Stimulated activated naive CD8-positive, alpha-beta T cell treated with anti-CD3 and anti-CD28 coated beads, Interleukin-15, amount 100 ng/mL, for 72 hours (primary cell): ENCODE data around the gene WASHC2A.
"Not testable (repeated sequence)": the region's sequence is repeated elsewhere in the genome, so short reads cannot be mapped to it uniquely, and the experiment has no call there.

Experiments
- ATAC-seq: fragments of 150-1000 bp; cut with Tn5 transposase; 2 replicates; pipeline ENCODE4 v1.10.0; 2021; ENCODE audit warnings: mild to moderate bottlenecking, moderate library complexity
- DNase-seq, 2 donors: peaks; one replicate each; pipeline ENCODE4 v3.0.0; 2021 to 2022
- H3K27ac Mint-ChIP-seq, 2 donors: one replicate each; pipeline ENCODE4 v1.8.0; 2022; ENCODE audit warnings: mild to moderate bottlenecking in 2 of 2, mixed read lengths in 2 of 2, moderate library complexity in 2 of 2
- H3K27me3 Mint-ChIP-seq: one replicate; pipeline ENCODE4 v1.8.0; 2022; ENCODE audit warnings: mixed read lengths
- H3K4me1 Mint-ChIP-seq: one replicate; pipeline ENCODE4 v1.8.0; 2022; ENCODE audit warnings: mild to moderate bottlenecking, mixed read lengths
- H3K4me3 Mint-ChIP-seq, 2 donors: one replicate each; pipeline ENCODE4 v1.8.0; 2022; ENCODE audit warnings: mild to moderate bottlenecking in 2 of 2, mixed read lengths in 2 of 2, moderate library complexity in 1 of 2
- H3K9me3 Mint-ChIP-seq, 2 donors: one replicate each; pipeline ENCODE4 v1.8.0; 2022; ENCODE audit warnings: mixed read lengths in 2 of 2

Gene WASHC2A

GRCh38 chr10:50055494-50056292 lies 12.1 kb upstream of the WASHC2A start:
- H3K27me3 Mint-ChIP-seq, ATAC-seq, H3K4me3 Mint-ChIP-seq, DNase-seq, H3K4me1 Mint-ChIP-seq, H3K9me3 Mint-ChIP-seq, H3K27ac Mint-ChIP-seq: not testable (repeated sequence)

DNA sequence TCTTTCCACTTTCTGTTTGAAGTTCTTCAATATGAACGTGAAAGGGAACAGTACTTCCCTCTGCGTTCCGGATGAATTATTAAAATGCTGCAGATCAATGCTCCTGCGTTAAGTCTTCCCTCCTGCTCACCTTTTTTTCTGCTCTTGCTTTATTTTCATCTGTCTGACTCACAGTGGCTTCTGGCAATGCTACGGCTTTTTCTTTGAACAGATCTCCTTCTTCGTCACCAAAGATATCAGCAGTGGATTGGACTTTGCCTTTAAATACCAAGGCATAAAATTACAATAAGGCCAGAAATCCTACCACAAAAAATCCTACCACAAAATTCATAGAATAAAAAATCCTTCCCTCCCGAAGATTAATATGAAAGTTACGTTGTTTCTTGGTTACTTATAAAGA lies 11.1 kb upstream of the WASHC2A start:
- DNase-seq, H3K4me3 Mint-ChIP-seq, H3K27me3 Mint-ChIP-seq, H3K27ac Mint-ChIP-seq, ATAC-seq, H3K9me3 Mint-ChIP-seq, H3K4me1 Mint-ChIP-seq: not testable (repeated sequence)

DNA sequence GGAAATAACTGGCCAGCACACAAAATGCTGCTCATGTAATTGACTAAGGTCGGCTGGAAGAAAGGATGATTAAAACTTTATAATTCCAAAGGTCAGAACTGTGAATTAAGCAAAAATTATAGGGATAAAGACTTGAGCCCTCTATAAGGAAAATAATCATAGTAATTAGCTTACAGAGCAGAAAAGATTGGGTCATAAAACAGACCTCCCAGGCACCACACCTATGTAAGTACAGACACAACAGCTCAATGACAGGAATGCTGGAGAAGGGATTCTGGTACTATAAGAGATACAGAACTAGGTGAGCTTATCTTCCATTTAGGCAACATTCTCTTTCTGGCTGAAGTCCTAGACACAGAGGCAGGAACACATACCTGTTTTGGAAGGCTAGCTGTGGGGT lies 9.0 kb upstream of the WASHC2A start:
- not testable (repeated sequence) for H3K4me3 Mint-ChIP-seq, DNase-seq, ATAC-seq, H3K27ac Mint-ChIP-seq, H3K4me1 Mint-ChIP-seq, H3K27me3 Mint-ChIP-seq, H3K9me3 Mint-ChIP-seq

DNA sequence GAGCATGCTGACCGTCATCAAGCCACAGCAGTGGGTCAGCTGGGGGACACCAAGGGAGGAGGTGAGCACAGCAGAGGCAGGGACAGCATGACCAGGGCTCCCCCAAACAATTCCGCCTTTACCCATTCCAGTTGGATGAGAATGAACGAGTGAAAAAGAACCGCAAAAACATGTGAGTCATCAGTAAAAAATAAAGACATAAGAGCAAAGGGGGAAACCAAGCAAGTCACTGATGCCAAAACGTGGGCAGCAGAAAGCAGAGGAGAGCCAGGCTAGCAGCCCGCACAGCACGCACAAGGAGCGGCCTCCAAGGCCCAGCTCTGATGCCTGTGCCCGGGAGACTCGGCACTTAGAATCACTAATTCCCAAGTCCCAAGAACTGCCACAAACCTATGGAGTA lies 7.8 kb upstream of the WASHC2A start:
- H3K27ac Mint-ChIP-seq, H3K9me3 Mint-ChIP-seq, H3K4me1 Mint-ChIP-seq, H3K27me3 Mint-ChIP-seq, DNase-seq, H3K4me3 Mint-ChIP-seq, ATAC-seq: not testable (repeated sequence)

GRCh38 chr10:50061548-50061947 lies 6.2 kb upstream of the WASHC2A start:
- H3K27ac Mint-ChIP-seq, result peak overlapping the region in 1 of 2 donors; percentile 63
- not testable (repeated sequence) for DNase-seq, H3K9me3 Mint-ChIP-seq, ATAC-seq, H3K4me3 Mint-ChIP-seq, H3K27me3 Mint-ChIP-seq, H3K4me1 Mint-ChIP-seq

- ATAC-seq (no peak), DNase-seq (no peak)
- H3K9me3 Mint-ChIP-seq, result no peaks in the 10 kb centered on the region
- H3K27me3 Mint-ChIP-seq, result no peaks in the 10 kb centered on the region
- peaks cover 9% of the 10 kb centered on the region for H3K4me1 Mint-ChIP-seq
- no peak overlapping the region for H3K4me3 Mint-ChIP-seq
- H3K27ac Mint-ChIP-seq, result no peak overlapping the region
These were observed 4.7 kb upstream of the WASHC2A start for GRCh38 chr10:50063100-50063499.

GRCh38 chr10:50068352-50068659 lies 552 bp downstream of the WASHC2A start:
- H3K4me3 Mint-ChIP-seq, result peak overlapping the region; percentile 76 to 88
- H3K9me3 Mint-ChIP-seq, H3K27me3 Mint-ChIP-seq, ATAC-seq, DNase-seq: not testable (repeated sequence)
- peak overlapping the region; percentile 85 to 99 for H3K27ac Mint-ChIP-seq
- peaks cover 15% of the 10 kb centered on the region for H3K4me1 Mint-ChIP-seq

DNA sequence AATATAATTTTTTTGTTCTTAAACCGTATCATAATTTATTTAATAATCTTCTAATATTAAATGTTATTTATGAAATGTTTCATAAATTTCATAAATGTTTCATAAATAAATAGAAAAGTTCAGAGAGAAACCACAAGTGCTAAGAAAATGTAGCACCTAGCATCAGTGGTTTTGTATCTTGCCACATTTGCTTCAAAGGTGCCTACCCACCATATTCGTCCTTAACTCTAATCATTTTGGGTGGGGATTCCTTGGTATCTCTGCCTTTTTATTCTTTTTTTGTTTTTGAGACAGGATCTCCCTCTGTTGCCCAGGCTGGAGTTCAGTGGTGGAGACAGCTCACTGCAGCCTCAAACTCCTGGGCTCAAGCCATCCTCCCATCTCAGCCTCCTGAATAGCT lies 7.4 kb downstream of the WASHC2A start:
- not testable (repeated sequence) for H3K27ac Mint-ChIP-seq

DNA sequence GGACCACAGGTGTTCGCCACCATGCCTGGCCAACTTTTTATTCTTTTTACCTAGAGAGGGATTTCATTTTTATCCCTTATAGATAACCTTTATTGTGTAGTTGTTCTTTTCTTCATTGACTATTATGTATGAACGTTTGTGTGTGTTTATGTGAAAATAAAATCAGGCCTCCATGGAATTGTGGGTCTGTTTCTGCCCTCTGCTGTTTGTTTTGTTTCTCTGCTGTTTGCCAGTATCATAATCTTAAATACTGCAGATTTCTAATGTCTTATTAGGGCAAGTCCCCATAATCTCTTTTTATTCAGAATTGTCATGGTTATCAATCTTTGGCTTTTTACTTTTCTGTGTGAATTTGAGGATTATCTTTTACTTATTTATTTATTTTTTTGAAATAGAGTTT lies 7.8 kb downstream of the WASHC2A start:
- not testable (repeated sequence) for H3K27ac Mint-ChIP-seq, H3K4me3 Mint-ChIP-seq, ATAC-seq, H3K27me3 Mint-ChIP-seq, H3K4me1 Mint-ChIP-seq, DNase-seq, H3K9me3 Mint-ChIP-seq

More for the DNA sequence above, 7.4 kb downstream of the WASHC2A start:
- not testable (repeated sequence) for H3K4me3 Mint-ChIP-seq, ATAC-seq, H3K27me3 Mint-ChIP-seq, H3K4me1 Mint-ChIP-seq, H3K9me3 Mint-ChIP-seq, DNase-seq

DNA sequence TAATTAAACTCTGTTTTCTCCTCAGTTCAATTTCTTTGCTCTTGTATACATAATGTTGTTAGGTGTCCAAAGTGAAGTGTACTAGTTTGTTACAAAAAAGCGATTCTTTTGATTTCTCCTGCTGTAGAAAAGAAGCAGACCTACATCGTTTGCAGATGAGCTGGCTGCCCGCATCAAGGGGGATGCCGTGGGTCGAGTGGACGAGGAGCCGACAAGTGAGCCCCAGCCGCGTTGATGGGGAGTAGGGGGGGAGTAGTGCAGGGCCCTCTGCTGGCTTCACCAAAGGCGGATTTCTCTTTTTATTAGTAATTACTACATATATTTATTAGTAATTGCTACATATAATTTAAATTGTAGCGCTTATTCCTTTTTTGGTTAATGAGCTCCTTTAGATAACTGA lies 23.6 kb downstream of the WASHC2A start:
- H3K27ac Mint-ChIP-seq, H3K27me3 Mint-ChIP-seq, H3K9me3 Mint-ChIP-seq, H3K4me3 Mint-ChIP-seq, DNase-seq, H3K4me1 Mint-ChIP-seq, ATAC-seq: not testable (repeated sequence)

DNA sequence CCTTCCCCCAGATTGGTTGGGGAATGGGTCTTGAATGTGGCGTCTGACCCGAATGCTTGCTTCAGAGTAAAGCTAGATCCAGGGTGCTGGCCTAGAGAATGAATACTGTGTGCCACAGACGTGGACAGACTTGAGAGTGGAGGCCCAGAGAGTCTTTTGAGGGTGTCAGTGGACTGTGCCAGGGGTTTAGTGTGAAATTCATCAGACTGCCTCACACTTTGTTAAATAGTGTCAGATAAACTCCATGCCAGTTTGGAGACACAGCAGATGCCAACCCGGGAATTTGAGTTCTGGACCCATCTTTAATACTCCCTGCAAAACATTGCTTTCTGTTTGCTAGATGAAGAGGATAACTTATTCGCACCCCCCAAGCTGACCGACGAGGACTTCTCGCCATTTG lies 25.2 kb downstream of the WASHC2A start:
- not testable (repeated sequence) for H3K4me3 Mint-ChIP-seq, H3K4me1 Mint-ChIP-seq, H3K27me3 Mint-ChIP-seq, ATAC-seq, DNase-seq, H3K9me3 Mint-ChIP-seq, H3K27ac Mint-ChIP-seq

DNA sequence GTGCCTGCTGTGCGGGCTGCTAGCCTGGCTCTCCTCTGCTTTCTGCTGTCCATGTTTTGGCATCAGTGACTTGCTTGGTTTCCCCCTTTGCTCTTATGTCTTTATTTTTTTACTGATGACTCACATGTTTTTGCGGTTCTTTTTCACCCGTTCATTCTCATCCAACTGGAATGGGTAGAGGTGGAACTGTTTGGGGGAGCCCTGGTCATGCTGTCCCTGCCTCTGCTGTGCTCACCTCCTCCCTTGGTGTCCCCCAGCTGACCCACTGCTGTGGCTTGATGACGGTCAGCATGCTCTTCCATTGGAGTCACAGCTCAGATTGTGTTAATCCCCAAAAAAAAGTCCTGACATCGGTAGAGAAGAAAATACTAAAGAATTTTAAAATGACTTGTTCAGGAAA lies 26.9 kb downstream of the WASHC2A start:
- not testable (repeated sequence) for H3K4me1 Mint-ChIP-seq, DNase-seq, H3K27me3 Mint-ChIP-seq, H3K9me3 Mint-ChIP-seq, ATAC-seq, H3K4me3 Mint-ChIP-seq
- H3K27ac Mint-ChIP-seq, result peak overlapping the region in 1 of 2 donors; percentile 92

DNA sequence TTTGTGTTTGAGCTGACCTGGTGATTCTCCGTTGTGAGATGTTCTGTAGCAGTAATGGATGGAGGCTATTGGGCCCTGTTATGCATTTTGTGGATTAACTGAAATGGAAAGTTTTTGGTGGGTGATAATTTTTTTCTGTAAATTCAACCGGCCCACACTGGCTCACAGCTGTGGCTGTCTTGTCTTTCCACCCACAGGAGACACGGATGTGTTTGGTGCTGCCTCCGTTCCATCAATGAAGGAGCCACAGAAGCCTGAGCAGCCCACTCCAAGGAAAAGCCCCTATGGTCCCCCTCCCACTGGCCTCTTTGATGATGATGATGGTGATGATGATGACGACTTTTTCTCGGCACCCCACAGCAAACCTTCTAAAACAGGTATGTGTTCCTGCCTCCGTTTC lies 27.6 kb downstream of the WASHC2A start:
- H3K27ac Mint-ChIP-seq, H3K4me1 Mint-ChIP-seq, H3K4me3 Mint-ChIP-seq, ATAC-seq, DNase-seq, H3K9me3 Mint-ChIP-seq, H3K27me3 Mint-ChIP-seq: not testable (repeated sequence)

GRCh38 chr10:50096722-50097121 lies 29.0 kb downstream of the WASHC2A start:
- H3K27me3 Mint-ChIP-seq, H3K4me1 Mint-ChIP-seq, H3K27ac Mint-ChIP-seq, H3K9me3 Mint-ChIP-seq, H3K4me3 Mint-ChIP-seq, ATAC-seq, DNase-seq: not testable (repeated sequence)

- H3K4me3 Mint-ChIP-seq, H3K27me3 Mint-ChIP-seq, H3K9me3 Mint-ChIP-seq, H3K4me1 Mint-ChIP-seq, DNase-seq, ATAC-seq, H3K27ac Mint-ChIP-seq: not testable (repeated sequence)
These were observed 30.9 kb downstream of the WASHC2A start for GRCh38 chr10:50098645-50099044.

DNA sequence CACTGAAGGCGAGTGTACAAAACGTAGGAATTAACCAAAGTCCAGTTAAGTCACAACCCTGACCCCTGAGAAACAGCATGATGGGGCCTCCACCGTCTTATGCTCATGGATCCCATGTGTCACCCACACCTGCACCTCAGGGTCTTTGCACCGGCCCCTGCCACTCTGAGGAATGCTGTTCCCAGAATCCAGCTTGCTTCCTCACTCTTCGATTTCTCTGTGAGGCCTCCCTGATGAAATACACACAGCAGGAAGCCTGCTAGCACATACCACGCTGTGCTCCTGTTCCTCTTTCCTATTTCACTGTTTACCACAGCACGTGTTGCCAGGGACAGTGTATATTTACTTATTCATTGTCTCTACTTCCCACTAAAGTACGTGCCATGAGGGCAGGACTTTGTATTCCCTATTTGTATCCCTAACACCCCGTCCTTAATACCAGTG lies 33.4 kb downstream of the WASHC2A start:
- H3K4me3 Mint-ChIP-seq, H3K9me3 Mint-ChIP-seq, H3K27me3 Mint-ChIP-seq, DNase-seq, ATAC-seq, H3K4me1 Mint-ChIP-seq: not testable (repeated sequence)
- peak overlapping the region in 1 of 2 donors; percentile 69 for H3K27ac Mint-ChIP-seq

- not testable (repeated sequence) for H3K4me3 Mint-ChIP-seq, DNase-seq, H3K9me3 Mint-ChIP-seq, H3K4me1 Mint-ChIP-seq, H3K27me3 Mint-ChIP-seq, ATAC-seq
- peak overlapping the region in 1 of 2 donors; percentile 57 for H3K27ac Mint-ChIP-seq
These were observed 34.0 kb downstream of the WASHC2A start for GRCh38 chr10:50101747-50102146.
